K562 (cell line): ENCODE data around the gene SMG9. TPM values are rescaled to one million over a fixed set of nuclear protein-coding genes. Genes with fewer than 3 reads are reported as not detected.
A peak's percentile ranks its signal among the peaks of the same experiment; 100 is the strongest.

Source experiments
- CTCFL ChIP-seq: IDR thresholded peaks from 2 replicates; pipeline ENCODE4 v1.6.1; 2011; ENCODE audit warnings: borderline replicate concordance, low read depth, mild to moderate bottlenecking, moderate library complexity, low read length; ENCODE audit not compliant: insufficient read depth, poor library complexity, severe bottlenecking
- EHMT2 ChIP-seq: fragments of 450-650 bp; IDR thresholded peaks from 2 replicates; pipeline ENCODE4 v1.6.1; 2018; ENCODE audit warnings: antibody characterized with exemption
- HIVEP1 ChIP-seq: fragments of 250-450 bp; sonication (Bioruptor Pico); IDR thresholded peaks from 2 replicates; pipeline ENCODE4 v1.4.0; 2020; ENCODE audit warnings: mild to moderate bottlenecking
- MLLT1 ChIP-seq, 2 experiments: fragments of 450-650 bp; IDR thresholded peaks; 2 replicates each; pipeline ENCODE4 v1.6.1; 2016
- RB1 ChIP-seq: fragments of 450-650 bp; IDR thresholded peaks from 2 replicates; pipeline ENCODE4 v1.6.1; 2017; ENCODE audit warnings: low read depth, mild to moderate bottlenecking
- SLC30A9 ChIP-seq: fragments of 250-450 bp; sonication (Bioruptor Pico); IDR thresholded peaks from 2 replicates; pipeline ENCODE4 v1.8.0; 2022; ENCODE audit warnings: mild to moderate bottlenecking, moderate library complexity
- TEAD1 ChIP-seq, 2 experiments: fragments of 450-650 bp in 1 of 2; sonication (generic) in 1 of 2; formaldehyde crosslinking; IDR thresholded peaks; 2 replicates each; pipeline versions ENCODE4 v1.4.0 to v1.8.0; 2020 to 2022; ENCODE audit warnings: mild to moderate bottlenecking in 2 of 2, missing genetic modification reagents in 1 of 2
- ZNF121 ChIP-seq: sonication (generic); formaldehyde crosslinking; conservative IDR thresholded peaks from 2 replicates; pipeline ENCODE4 v1.8.0; 2022; ENCODE audit warnings: missing genetic modification reagents
- polyA plus RNA-seq, 8 experiments: library from polyadenylated mRNA; depleted of rRNA in 4 of 8; stranded (reverse) in 5 of 8; unstranded in 3 of 8; fragments of >200 nt; fragmentation: Nextera tagmentation in 2 of 8; fragmentation: Illumina TruSeq in 1 of 8; extraction: Ambion mirVana in 2 of 8; extraction: Trizol in 1 of 8; gene quantifications; 2 replicates each; pipeline versions ENCODE4 v1.2.1 to v1.2.3, GENCODE V29; 2011 to 2014; ENCODE audit warnings: inconsistent platforms in 1 of 8, missing spikeins in 1 of 8
- total RNA-seq, 7 experiments: library from RNA; depleted of rRNA in 6 of 7; stranded (reverse); fragments of >200 nt in 6 of 7; fragmentation: Illumina TruSeq in 2 of 7; extraction: Trizol in 2 of 7; gene quantifications; 2 replicates each; pipeline versions ENCODE4 v1.2.1 to v1.2.3, GENCODE V29; 2011 to 2021; ENCODE audit warnings: low replicate concordance in 1 of 7
- TF ChIP-seq, protein P1 (sequence below): sonication (generic); formaldehyde crosslinking; IDR thresholded peaks from 2 replicates; pipeline ENCODE4 v1.9.0; 2022; ENCODE audit warnings: mild to moderate bottlenecking, missing genetic modification reagents
- TF ChIP-seq, protein P2 (sequence below): fragments of 250-450 bp; sonication (Bioruptor Pico); IDR thresholded peaks from 2 replicates; pipeline ENCODE4 v1.5.0; 2021; ENCODE audit warnings: mild to moderate bottlenecking, borderline replicate concordance
- TF ChIP-seq, protein P3 (sequence below): fragments of 150-350 bp; conservative IDR thresholded peaks from 2 replicates; pipeline ENCODE4 v1.6.1; 2014; ENCODE audit warnings: low read length
- TF ChIP-seq, protein P4 (sequence below): fragments of 250-450 bp; sonication (Bioruptor Pico); IDR thresholded peaks from 2 replicates; pipeline ENCODE4 v1.5.0; 2021; ENCODE audit warnings: mild to moderate bottlenecking, moderate library complexity

The SMG9 gene
- total and polyA plus RNA-seq, 9 of the 15 experiments (the other 6 are each of a cell fraction or from before 2014, with no cell fraction given), result 1.7 to 79.7 (median 40.2) TPM

GRCh38 chr19:43777163-43777695 is 22.5 kb upstream of the SMG9 start (continued):
- TF ChIP-seq TEAD1 (CRISPR knock-in tag; IDR thresholded peaks at IDR 0.05) (peak in 1 of 2 experiments; percentile 95; a peak in 2 of 4 replicates), EHMT2 (no peak), MLLT1 (IDR thresholded peaks at IDR 0.05) (peak in 1 of 2 experiments; percentile 96; a peak in 2 of 4 replicates), RB1 (no peak), ZNF121 (peak; percentile 62), HIVEP1 (CRISPR knock-in tag) (no peak), CTCFL (no peak), SLC30A9 (no peak)
- TF ChIP-seq, protein P1, sequence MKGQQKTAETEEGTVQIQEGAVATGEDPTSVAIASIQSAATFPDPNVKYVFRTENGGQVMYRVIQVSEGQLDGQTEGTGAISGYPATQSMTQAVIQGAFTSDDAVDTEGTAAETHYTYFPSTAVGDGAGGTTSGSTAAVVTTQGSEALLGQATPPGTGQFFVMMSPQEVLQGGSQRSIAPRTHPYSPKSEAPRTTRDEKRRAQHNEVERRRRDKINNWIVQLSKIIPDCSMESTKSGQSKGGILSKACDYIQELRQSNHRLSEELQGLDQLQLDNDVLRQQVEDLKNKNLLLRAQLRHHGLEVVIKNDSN, result no peak
- TF ChIP-seq, protein P2, sequence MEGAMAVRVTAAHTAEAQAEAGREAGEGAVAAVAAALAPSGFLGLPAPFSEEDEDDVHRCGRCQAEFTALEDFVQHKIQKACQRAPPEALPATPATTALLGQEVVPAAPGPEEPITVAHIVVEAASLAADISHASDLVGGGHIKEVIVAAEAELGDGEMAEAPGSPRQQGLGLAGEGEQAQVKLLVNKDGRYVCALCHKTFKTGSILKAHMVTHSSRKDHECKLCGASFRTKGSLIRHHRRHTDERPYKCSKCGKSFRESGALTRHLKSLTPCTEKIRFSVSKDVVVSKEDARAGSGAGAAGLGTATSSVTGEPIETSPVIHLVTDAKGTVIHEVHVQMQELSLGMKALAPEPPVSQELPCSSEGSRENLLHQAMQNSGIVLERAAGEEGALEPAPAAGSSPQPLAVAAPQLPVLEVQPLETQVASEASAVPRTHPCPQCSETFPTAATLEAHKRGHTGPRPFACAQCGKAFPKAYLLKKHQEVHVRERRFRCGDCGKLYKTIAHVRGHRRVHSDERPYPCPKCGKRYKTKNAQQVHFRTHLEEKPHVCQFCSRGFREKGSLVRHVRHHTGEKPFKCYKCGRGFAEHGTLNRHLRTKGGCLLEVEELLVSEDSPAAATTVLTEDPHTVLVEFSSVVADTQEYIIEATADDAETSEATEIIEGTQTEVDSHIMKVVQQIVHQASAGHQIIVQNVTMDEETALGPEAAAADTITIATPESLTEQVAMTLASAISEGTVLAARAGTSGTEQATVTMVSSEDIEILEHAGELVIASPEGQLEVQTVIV (CRISPR knock-in tag), result no peak
- TF ChIP-seq, protein P3, sequence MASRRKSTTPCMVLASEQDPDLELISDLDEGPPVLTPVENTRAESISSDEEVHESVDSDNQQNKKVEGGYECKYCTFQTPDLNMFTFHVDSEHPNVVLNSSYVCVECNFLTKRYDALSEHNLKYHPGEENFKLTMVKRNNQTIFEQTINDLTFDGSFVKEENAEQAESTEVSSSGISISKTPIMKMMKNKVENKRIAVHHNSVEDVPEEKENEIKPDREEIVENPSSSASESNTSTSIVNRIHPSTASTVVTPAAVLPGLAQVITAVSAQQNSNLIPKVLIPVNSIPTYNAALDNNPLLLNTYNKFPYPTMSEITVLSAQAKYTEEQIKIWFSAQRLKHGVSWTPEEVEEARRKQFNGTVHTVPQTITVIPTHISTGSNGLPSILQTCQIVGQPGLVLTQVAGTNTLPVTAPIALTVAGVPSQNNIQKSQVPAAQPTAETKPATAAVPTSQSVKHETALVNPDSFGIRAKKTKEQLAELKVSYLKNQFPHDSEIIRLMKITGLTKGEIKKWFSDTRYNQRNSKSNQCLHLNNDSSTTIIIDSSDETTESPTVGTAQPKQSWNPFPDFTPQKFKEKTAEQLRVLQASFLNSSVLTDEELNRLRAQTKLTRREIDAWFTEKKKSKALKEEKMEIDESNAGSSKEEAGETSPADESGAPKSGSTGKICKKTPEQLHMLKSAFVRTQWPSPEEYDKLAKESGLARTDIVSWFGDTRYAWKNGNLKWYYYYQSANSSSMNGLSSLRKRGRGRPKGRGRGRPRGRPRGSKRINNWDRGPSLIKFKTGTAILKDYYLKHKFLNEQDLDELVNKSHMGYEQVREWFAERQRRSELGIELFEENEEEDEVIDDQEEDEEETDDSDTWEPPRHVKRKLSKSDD, result no peak
- TF ChIP-seq, protein P4, sequence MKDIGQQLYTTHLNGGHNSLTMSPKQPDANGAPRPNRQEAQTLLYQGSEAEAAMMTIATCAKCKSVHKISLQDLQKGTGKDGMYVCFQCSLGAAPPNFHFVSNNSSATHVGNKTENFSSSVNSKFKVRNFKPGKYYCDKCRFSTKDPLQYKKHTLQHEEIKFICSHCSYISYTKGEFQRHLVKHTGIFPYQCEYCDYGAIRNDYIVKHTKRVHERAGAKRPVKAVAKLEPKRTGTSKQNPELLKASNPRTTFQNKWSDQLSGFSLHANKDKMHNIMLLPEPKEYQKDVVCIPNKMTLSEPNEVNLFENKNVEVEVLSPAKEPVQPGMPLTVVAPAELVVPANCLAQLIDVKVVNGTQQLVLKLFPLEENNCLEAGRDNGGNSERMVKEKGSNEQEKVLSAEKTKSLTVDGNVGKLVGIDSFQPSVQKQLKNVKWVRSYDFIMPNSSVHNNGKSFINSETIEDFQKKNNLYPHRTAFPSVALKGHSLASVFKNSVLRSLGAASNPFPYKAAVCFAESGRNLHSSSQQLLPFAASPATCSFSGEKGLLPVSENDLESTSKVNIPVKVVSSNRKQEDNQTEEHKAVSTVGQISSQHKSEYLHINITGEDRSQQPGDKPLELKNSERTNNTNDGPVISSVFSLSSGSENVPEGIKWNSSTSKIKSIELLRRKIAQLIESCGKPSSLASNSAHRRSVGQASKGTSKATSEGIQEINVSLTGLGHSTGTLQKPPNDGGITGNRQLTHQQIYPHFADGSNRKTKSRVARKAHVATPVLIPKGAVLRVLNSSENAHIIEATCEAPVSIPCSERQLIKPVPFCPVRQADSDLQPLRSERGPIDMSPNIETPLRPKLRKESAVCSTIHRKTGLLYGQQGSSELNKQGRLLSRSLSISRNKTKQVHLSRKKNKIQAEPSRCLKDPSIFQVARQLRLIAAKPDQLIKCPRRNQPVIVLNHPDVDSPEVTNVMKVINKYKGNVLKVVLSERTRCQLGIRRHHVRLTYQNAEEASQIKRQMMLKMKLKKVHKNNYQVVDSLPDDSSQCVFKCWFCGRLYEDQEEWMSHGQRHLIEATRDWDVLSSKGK (CRISPR knock-in tag), result no peak
